GM12873 (cell line): ENCODE measurements around the gene KIF4B.
A peak's percentile ranks its signal among the peaks of the same experiment; 100 is the strongest.

ENCODE experiments used
- CTCF ChIP-seq: IDR thresholded peaks from 2 replicates; pipeline ENCODE4 v1.5.1; 2012; ENCODE audit warnings: low read depth, mild to moderate bottlenecking, moderate library complexity, low read length, control low read depth; ENCODE audit not compliant: insufficient read depth; ENCODE audit errors: missing control alignments

KIF4B gene

DNA sequence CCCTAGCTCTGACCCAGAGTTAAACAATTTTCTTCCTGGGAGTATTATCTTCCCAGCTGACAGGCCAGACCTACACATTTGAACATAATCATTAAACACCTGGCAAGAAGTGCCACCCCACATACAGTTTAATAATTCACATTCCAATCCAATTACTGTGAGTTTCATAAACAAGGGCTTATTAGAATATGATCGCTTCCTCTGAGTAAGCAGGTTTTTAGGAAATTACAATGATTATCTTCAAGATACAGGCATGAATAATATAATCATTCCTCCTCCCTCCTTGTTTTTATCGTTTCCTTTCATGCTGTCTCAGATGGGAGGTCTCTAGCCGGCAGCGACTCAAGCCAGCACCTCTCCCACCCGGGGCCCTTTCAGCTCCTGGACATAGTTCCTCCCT, 15.8 kb upstream of the KIF4B start:
- TF ChIP-seq CTCF, result no peak

DNA sequence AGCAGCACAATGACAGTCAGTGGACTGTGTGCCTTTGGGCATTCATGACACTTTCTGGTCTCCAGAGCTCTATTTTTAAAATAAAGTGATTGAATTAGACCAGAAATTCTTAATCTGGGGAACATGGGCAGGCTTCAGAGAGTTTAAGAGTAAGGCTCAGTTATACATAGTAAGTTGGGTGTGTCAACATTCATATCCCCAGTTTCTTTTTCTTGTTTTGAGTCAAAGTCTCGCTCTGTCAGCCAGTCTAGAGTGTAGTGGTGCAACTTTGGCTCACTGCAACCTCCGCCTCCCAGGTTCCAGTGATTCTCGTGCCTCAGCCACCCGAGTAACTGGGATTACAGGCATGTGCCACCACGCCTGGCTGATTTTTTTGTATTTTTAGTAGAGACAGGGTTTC, 13.7 kb upstream of the KIF4B start:
- no peak for TF ChIP-seq CTCF

DNA sequence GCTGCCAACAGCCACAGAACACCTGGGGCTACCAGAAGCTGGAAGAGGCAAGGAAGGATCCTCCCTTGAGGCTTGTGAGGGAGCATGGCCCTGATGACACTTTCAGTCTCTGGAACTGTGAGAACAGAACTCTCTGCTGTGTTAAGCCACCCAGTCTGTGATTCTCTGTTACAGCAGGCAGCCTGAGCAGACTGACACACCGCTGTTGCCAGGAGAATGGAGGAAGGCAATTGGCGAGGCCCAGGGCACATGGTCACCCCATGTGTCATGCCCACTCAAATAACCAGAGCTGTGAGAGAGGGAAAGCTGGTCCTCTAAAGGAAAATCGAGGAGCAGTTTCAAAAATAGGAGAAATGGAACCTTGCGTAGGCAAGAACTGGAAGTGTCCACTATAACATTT, 12.0 kb upstream of the KIF4B start:
- TF ChIP-seq CTCF, result no peak

- peak; percentile 64 for TF ChIP-seq CTCF
Observed at GRCh38 chr5:155004138-155004744, 9.3 kb upstream of the KIF4B start.

DNA sequence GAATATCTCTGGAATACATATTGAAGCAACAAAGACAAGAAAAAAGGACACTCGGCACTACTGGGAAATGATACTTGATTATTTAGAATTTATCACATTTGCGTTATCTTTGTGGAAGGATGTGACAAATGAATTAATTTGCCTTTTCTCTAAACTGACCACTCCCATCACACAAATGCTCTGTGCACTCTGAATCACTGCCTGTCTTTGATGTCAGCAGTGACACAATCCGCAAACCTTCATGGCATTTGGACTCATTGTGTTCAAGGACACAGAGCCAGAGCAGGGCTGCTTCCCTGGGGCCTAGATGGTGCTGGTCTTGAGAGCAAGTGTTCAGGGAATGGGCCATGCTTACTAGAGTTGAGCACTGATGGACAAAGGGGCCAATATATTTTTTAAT, 4.9 kb upstream of the KIF4B start:
- TF ChIP-seq CTCF, result no peak

GRCh38 chr5:155010881-155011280, 2.7 kb upstream of the KIF4B start:
- TF ChIP-seq CTCF, result no peak

GRCh38 chr5:155015239-155015638, 1.7 kb downstream of the KIF4B start:
- no peak for TF ChIP-seq CTCF
